SK-MEL-5 (cell line): ENCODE measurements around the gene SORBS2. TPM values are rescaled to one million over a fixed set of nuclear protein-coding genes. Genes with fewer than 3 reads are reported as not detected.

Experiments
- DNase-seq: peaks from one replicate; pipeline ENCODE4 v3.0.0-alpha.2; 2016; ENCODE audit warnings: low read depth, low spot score
- in situ Hi-C: cut with HindIII; loops from 2 replicates; pipeline ENCODE4 v1.10.0; 2016; ENCODE audit warnings: low sequenced_read_pairs, high pct_unique_total_duplicates, low pct_unique_long_range_greater_than_20kb
- total RNA-seq: library from RNA; depleted of rRNA; stranded (reverse); fragments of >200 nt; shearing (Covaris generic); gene quantifications from 2 replicates; pipeline ENCODE4 v1.2.3, GENCODE V29; 2014

The SORBS2 gene
- total RNA-seq, 1 experiment from 2014 or later, result 45.8 TPM

GRCh38 chr4:185602397-185602796 lies 209.6 kb downstream of the SORBS2 start:
- in situ Hi-C loops, result no loop called here
- no peak for DNase-seq

GRCh38 chr4:185600801-185601434 lies 211.1 kb downstream of the SORBS2 start:
- in situ Hi-C loops, result no loop called here
- peak; percentile 31 for DNase-seq

GRCh38 chr4:185599553-185600243 lies 212.3 kb downstream of the SORBS2 start:
- DNase-seq, result no peak
- in situ Hi-C loops, result no loop called here

DNA sequence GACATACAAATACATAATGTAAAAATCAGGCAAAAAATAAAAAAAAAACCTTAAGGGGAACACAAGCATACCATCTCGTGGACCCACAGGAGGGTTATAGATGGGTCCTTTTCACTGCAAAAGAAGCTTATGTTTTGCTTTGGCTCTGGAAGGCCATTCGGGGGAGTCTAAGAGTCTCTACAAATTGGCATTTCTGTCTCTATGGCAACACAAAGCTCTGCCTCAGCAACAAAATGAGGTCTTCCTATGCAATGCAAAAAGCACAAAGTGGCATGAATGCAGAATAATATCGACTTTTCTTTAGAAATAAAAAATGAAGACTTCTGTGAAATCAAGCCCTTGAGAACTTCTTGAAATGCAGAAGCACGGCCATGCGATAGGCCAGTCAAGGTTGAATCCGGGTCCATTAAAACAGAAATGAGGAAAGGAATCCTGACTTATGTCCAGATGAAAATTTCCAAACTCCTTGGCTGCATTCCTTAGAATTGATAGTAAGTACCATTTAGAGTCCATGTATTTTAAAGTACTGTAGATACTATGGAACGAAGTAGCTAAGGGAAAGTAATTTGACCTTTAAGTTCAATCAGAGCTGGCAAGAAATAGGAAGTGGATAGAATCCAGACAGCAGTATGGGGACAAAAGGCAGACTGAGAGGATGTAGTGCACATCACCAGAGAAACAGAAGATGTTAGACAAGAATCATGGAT lies 213.0 kb downstream of the SORBS2 start:
- peak; percentile 35 for DNase-seq

DNA sequence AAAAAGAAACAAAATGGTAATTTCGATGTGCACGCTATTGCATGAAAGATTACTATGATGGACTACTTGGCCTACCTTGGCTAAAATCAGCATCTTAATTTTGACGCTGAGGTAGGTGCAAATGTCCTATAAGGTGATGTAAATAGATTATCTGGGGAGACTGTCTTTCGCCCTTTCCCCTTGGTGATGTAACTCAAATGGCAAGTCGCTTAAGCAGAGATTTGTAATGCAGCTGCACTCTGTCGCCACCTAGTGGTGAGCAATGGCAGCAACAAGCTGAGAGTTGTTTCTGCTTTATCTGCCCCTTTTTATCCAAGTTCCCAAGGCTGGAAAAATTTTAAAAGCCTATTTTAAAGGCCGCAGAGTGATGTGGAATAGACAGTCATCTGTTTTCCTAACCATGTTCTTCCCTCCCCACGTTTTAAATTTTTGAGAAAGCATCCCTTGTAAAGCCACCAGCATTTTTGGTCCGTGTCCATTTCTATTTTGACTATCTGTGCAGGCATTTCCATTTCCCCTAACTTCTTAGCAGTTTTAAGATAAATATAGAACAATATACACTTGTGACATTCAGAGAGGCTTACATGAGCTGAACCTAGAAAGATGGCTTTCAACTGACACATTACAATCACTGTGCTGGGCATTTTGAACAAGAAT lies 214.3 kb downstream of the SORBS2 start:
- DNase-seq, result peak; percentile 83
- in situ Hi-C loops, result no loop called here

More for the DNA sequence above, 213.0 kb downstream of the SORBS2 start:
- in situ Hi-C loops, result no loop called here

- in situ Hi-C loops, result no loop called here
- DNase-seq, result peak; percentile 54
Measured at GRCh38 chr4:185592845-185593488, 219.0 kb downstream of the SORBS2 start.

DNA sequence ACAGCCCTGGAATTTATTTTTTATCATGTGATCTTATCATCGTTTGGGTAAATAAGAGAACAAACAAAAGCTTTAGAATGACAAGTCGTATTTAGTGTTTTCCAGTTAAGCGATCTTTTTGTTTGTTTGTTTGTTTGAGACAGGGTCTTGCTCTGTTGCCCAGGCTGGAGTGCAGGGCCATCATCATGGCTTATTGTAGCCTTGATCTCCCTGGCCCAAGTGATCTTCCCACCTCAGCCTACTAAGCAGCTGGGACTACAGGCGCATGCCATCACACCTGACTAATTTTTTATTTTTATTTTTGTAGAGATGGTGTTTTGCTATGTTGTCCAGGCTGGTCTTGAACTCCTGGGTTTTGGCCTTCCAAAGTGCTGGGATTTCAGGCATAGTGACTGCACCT lies 219.6 kb downstream of the SORBS2 start:
- no peak for DNase-seq
- in situ Hi-C loops, result no loop called here

DNA sequence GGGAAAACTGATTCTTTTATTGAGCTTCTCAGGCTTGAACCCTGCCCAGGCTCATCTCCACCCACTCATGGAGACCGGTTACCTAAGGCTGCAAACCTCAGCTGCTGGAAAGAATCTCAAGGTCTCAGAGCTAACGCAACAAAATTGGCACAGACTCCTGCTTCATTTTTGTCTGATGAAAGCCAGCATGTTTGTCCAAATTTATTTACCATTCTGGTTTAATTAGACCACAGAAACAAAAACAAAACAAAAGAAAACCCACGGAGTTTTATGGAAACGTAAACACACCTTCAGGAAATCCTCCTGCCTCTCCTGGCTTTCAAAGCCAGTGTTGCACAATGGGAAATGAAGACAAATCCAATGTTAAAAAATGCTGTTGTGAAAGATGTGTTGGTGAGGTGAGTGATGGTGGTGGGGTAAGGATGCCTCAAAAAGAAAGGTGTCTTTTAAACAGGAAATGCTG lies 220.3 kb downstream of the SORBS2 start:
- in situ Hi-C loops, result no loop called here
- no peak for DNase-seq

GRCh38 chr4:185590982-185591381 lies 221.0 kb downstream of the SORBS2 start:
- in situ Hi-C loops, result no loop called here
- DNase-seq, result no peak

- no peak for DNase-seq
- in situ Hi-C loops, result no loop called here
Measured at GRCh38 chr4:185589067-185589836, 222.7 kb downstream of the SORBS2 start.

GRCh38 chr4:185587427-185588161 lies 224.4 kb downstream of the SORBS2 start:
- in situ Hi-C loops, result no loop called here
- peak; percentile 92 for DNase-seq

- in situ Hi-C loops, result no loop called here
- DNase-seq, result peak; percentile 65
Measured at GRCh38 chr4:185587030-185587426, 225.0 kb downstream of the SORBS2 start.

DNA sequence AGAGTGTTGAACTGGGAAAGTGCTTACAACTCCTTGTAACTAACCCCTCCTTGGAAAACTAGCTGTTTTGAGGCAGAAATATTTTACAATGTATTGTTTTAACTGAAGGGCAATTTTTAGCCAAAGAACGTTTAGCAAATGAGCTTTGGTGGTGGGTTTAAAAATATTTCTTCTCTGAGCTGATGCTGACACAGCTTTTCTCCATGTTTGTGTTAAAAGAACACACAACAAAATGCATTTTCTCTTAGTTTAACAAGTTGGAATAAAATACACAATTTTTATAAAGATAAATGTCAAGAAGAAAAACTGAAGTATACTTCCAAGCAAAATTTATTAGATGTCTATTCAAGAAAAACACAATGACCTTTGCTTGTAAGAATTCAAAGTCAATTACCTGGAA lies 226.8 kb downstream of the SORBS2 start:
- no peak for DNase-seq
- in situ Hi-C loops, result no loop called here

- in situ Hi-C loops, result no loop called here
- no peak for DNase-seq
Measured at GRCh38 chr4:185583813-185584212, 228.2 kb downstream of the SORBS2 start.

DNA sequence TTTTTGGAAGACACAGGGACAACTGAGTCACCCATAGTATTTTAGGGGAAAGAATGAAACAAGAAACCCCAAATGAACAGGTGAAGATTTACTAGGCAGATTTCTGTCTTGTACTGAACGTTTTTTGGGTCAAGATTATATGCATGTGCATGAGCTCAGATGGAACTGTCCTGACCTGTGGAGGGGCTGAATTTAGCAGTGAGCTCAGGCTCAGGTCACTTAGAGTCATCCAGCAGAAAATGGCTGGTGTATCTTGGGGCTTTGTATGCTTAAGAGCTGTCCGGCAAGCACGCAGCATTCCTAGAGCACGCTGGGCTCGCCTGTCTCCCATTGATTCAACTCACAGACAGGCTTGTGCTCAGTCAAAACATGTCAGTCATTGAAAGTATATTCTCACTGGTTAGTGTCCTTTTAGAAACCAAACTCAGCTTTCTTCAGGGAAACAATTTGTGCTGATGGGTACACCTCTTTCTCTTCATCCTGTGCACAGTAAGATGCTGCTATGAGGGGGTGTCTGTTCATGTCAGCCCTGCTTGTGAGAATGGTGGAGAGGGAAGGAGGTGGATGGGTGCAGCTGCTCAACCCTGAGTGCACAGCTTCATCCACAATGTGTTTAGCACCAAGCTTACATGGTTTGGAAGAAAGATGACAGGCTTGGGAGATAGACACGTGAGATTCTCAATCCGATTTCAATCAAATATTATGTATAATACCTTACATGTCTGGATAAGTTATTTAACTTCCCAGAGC lies 229.2 kb downstream of the SORBS2 start:
- in situ Hi-C loops, result no loop called here
- DNase-seq, result no peak

GRCh38 chr4:185580699-185581098 lies 231.3 kb downstream of the SORBS2 start:
- in situ Hi-C loops, result no loop called here
- no peak for DNase-seq
